Measurements from ENCODE around the gene HSPA4L. TPM values are rescaled to one million over a fixed set of nuclear protein-coding genes. Genes with fewer than 3 reads are reported as not detected.

Gene HSPA4L
- total RNA-seq, 1 experiment from 2014 or later, result 3.8 TPM

DNA sequence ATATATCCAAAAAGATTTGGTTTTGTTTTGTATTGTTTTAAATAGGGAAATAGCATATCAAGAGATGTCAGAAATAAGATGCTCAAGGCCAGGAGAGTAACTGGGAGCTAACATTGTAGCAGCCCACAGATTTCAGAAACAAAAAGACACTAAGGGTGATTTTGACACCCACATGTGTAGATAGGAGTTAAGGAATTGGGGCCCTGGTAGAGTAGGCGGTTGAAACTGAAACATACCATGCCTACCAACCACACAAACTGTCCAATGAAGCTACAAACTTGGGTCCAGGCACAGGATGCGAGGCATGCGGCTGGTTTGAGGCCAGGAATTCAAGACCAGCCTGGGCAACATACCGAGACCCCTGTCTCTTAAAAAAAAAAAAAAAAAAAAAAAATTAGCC lies 6.3 kb upstream of the HSPA4L start:
- H3K4me1 ChIP-seq (ENCODE audit: insufficient read depth, low read length, poor library complexity, severe bottlenecking), result no peaks in the 10 kb centered on the region
- ChIA-PET POLR2A (ENCODE audit: low non-redundant PET) (no interaction called here), CTCF (no interaction called here)
- no peak overlapping the region for H3K27ac ChIP-seq (ENCODE audit: low read depth, low read length, poor library complexity, severe bottlenecking)
- no peaks in the 10 kb centered on the region for H3K36me3 ChIP-seq (ENCODE audit: insufficient read depth, low read length, poor library complexity, severe bottlenecking)
- H3K9me3 ChIP-seq (ENCODE audit: low read depth, low read length, poor library complexity, severe bottlenecking), result no peaks in the 10 kb centered on the region
- peaks cover 10% of the 10 kb centered on the region for H3K27me3 ChIP-seq (replicated peaks; ENCODE audit: insufficient read depth, low read depth, low read length, poor library complexity)
- intact Hi-C loops (cut with micrococcal nuclease; ENCODE audit: unreplicated experiment), result no loop called here
- TF ChIP-seq, protein P1, sequence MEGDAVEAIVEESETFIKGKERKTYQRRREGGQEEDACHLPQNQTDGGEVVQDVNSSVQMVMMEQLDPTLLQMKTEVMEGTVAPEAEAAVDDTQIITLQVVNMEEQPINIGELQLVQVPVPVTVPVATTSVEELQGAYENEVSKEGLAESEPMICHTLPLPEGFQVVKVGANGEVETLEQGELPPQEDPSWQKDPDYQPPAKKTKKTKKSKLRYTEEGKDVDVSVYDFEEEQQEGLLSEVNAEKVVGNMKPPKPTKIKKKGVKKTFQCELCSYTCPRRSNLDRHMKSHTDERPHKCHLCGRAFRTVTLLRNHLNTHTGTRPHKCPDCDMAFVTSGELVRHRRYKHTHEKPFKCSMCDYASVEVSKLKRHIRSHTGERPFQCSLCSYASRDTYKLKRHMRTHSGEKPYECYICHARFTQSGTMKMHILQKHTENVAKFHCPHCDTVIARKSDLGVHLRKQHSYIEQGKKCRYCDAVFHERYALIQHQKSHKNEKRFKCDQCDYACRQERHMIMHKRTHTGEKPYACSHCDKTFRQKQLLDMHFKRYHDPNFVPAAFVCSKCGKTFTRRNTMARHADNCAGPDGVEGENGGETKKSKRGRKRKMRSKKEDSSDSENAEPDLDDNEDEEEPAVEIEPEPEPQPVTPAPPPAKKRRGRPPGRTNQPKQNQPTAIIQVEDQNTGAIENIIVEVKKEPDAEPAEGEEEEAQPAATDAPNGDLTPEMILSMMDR (conservative IDR thresholded peaks at IDR 0.05; ENCODE audit: low read depth, low read length), result no peak
- TF ChIP-seq EZH2 (IDR thresholded peaks at IDR 0.05; ENCODE audit: borderline replicate concordance, low read depth, low read length, poor library complexity, severe bottlenecking), result no peak
- no peak for DNase-seq (ENCODE audit: low spot score)
- no peak overlapping the region for H3K4me3 ChIP-seq (ENCODE audit: low read depth, low read length, poor library complexity, severe bottlenecking)
- no TSS peak for BruUV-seq (replicated peaks)

DNA sequence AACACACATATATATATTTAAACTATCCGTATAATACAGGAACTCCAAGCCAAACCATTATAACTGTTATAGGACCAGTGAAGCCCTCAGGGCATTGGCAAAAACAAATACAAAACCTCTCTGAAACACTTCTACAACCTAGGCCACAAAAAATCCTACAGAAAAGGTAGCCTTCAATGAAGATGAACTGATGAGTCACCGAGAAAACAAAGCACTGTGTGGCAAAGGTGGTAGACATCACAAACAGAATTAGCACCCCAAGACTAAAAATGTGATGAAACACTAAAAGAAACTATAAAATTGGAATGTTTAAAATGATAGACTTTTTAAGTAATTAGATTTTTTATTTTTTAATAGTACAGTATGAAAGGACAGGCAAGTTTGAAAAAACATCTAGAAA lies 5.5 kb upstream of the HSPA4L start:
- TF ChIP-seq, protein P1 (conservative IDR thresholded peaks at IDR 0.05; ENCODE audit: low read depth, low read length), result no peak
- TF ChIP-seq EZH2 (IDR thresholded peaks at IDR 0.05; ENCODE audit: borderline replicate concordance, low read depth, low read length, poor library complexity, severe bottlenecking), result no peak
- no peaks in the 10 kb centered on the region for H3K4me1 ChIP-seq (ENCODE audit: insufficient read depth, low read length, poor library complexity, severe bottlenecking)
- no peaks in the 10 kb centered on the region for H3K9me3 ChIP-seq (ENCODE audit: low read depth, low read length, poor library complexity, severe bottlenecking)
- no peaks in the 10 kb centered on the region for H3K36me3 ChIP-seq (ENCODE audit: insufficient read depth, low read length, poor library complexity, severe bottlenecking)
- H3K4me3 ChIP-seq (ENCODE audit: low read depth, low read length, poor library complexity, severe bottlenecking), result no peak overlapping the region
- ChIA-PET POLR2A (ENCODE audit: low non-redundant PET) (no interaction called here), CTCF (no interaction called here)
- H3K27ac ChIP-seq (ENCODE audit: low read depth, low read length, poor library complexity, severe bottlenecking), result no peak overlapping the region
- intact Hi-C loops (cut with micrococcal nuclease; ENCODE audit: unreplicated experiment), result no loop called here
- DNase-seq (ENCODE audit: low spot score), result no peak
- no TSS peak for BruUV-seq (replicated peaks)
- H3K27me3 ChIP-seq (replicated peaks; ENCODE audit: insufficient read depth, low read depth, low read length, poor library complexity), result peaks cover 16% of the 10 kb centered on the region

DNA sequence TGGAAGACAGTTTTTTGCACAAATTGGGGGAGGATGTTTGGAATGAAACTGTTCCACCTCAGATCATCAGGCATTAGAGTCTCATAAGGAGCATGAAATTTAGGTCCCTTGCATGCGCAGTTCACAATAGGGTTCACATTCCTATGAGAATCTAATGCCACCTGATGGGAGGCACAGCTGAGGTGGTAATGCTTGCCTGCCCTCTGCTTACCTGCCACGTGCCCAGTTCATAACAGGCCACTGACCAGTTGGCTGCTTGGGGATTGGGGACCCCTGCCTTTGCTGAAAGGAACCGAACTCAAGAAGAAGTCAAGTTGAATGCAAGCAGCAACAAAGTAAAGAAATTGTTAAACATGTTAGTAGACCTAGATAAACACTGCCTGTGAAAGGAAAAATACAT lies 4.6 kb upstream of the HSPA4L start:
- Histone ChIP-seq H3K4me1 (ENCODE audit: insufficient read depth, low read length, poor library complexity, severe bottlenecking) (no peaks in the 10 kb centered on the region), H3K9me3 (ENCODE audit: low read depth, low read length, poor library complexity, severe bottlenecking) (no peaks in the 10 kb centered on the region), H3K27ac (ENCODE audit: low read depth, low read length, poor library complexity, severe bottlenecking) (no peak overlapping the region), H3K4me3 (ENCODE audit: low read depth, low read length, poor library complexity, severe bottlenecking) (no peak overlapping the region), H3K36me3 (ENCODE audit: insufficient read depth, low read length, poor library complexity, severe bottlenecking) (no peaks in the 10 kb centered on the region), H3K27me3 (replicated peaks; ENCODE audit: insufficient read depth, low read depth, low read length, poor library complexity) (peaks cover 19% of the 10 kb centered on the region)
- CTCF ChIA-PET, result no interaction called here
- TF ChIP-seq, protein P1 (conservative IDR thresholded peaks at IDR 0.05; ENCODE audit: low read depth, low read length), result no peak
- TF ChIP-seq EZH2 (IDR thresholded peaks at IDR 0.05; ENCODE audit: borderline replicate concordance, low read depth, low read length, poor library complexity, severe bottlenecking), result no peak
- intact Hi-C loops (cut with micrococcal nuclease; ENCODE audit: unreplicated experiment), result no loop called here
- POLR2A ChIA-PET (ENCODE audit: low non-redundant PET), result no interaction called here
- no peak for DNase-seq (ENCODE audit: low spot score)
- no TSS peak for BruUV-seq (replicated peaks)

All from A673 (cell line).